Psoas muscle (tissue), 8 donors: Measurements from ENCODE around the gene FCGR1A. TPM values are rescaled to one million over a fixed set of nuclear protein-coding genes. Genes with fewer than 3 reads are reported as not detected.
"Not testable (repeated sequence)": the region's sequence is repeated elsewhere in the genome, so short reads cannot be mapped to it uniquely, and the experiment has no call there.

Experiments
- ATAC-seq, 4 donors: fragments of 200-7000 bp; cut with Tn5 transposase; one replicate each; pipeline ENCODE4 v1.9.1; 2020; ENCODE audit warnings: moderate library complexity in 3 of 4, mild to moderate bottlenecking in 2 of 4
- DNase-seq, 2 donors: peaks; one replicate each; pipeline ENCODE4 v3.0.0-alpha.2; 2020
- H3K27ac ChIP-seq: fragments of 200-600 bp; one replicate; pipeline ENCODE4 v1.8.0; 2022
- H3K27me3 ChIP-seq, 3 donors: fragments of 200-600 bp in 1 of 3; one replicate each; pipeline versions ENCODE4 v1.6.1 to v1.8.0; 2013 to 2022; ENCODE audit warnings: low read length in 2 of 3, mild to moderate bottlenecking in 2 of 3, moderate library complexity in 1 of 3; ENCODE audit not compliant: insufficient read depth in 3 of 3
- H3K36me3 ChIP-seq, 2 donors: fragments of 200-600 bp in 1 of 2; one replicate each; pipeline versions ENCODE4 v1.6.1 to v1.8.0; 2013 to 2022; ENCODE audit warnings: low read depth in 1 of 2, mild to moderate bottlenecking in 1 of 2, moderate library complexity in 1 of 2; ENCODE audit not compliant: insufficient read depth in 1 of 2
- H3K4me1 ChIP-seq: fragments of 200-600 bp; one replicate; pipeline ENCODE4 v1.8.0; 2022
- H3K4me3 ChIP-seq: fragments of 200-600 bp; one replicate; pipeline ENCODE4 v1.8.0; 2022; ENCODE audit warnings: mild to moderate bottlenecking
- H3K9me3 ChIP-seq: fragments of 200-600 bp; one replicate; pipeline ENCODE4 v1.8.0; 2022
- WGBS, 3 donors: extraction: QIAGEN DNeasy Blood & Tissue Kit; methylation state at CpG; one replicate each; pipeline versions ENCODE4 v1.1.6 to v1.1.7; 2013; 5-methylcytosine and 5-hydroxymethylcytosine counted together
- intact Hi-C, 2 donors: fragments of 100-400 bp; cut with DNase I; formaldehyde crosslinking; loops; one replicate each; pipeline versions ENCODE4 v1.11.0 to v1.14.2; 2022
- polyA plus RNA-seq, 3 donors: library from polyadenylated mRNA; stranded (reverse); fragments of 200-250 nt; gene quantifications; one replicate each; pipeline ENCODE4 v1.2.3, GENCODE V29; 2013
- total RNA-seq, 4 donors: library from RNA; stranded (reverse); fragmentation: NEBNext Ultra II Directional in 2 of 4; extraction: Animal tissue kit (Norgen Biotek cat#: 25700) in 2 of 4; gene quantifications; one replicate each; pipeline versions ENCODE4 v1.2.1 to v1.2.4, GENCODE V29; 2021 to 2023
- donor health status: healthy with polysubstance abuse.
- donor health status: DM: no; HTN: no; CAD: no; lungs with moderate emphysema.
- donor health status: Bipolar disorder and iron deficiency.
- donor health status: healthy.
- donor health status: DM: yes; HTN: yes; CAD: no.
- donor health status: DM: no; HTN: no; CAD: no.
- donor health status: DM: no; HTN: no; CAD: no.
- donor health status: DM: yes; HTN: yes; CAD: no.

Gene FCGR1A
- total and polyA plus RNA-seq, 7 donors = 0.25 to 7.4 (median 1.3) TPM

DNA sequence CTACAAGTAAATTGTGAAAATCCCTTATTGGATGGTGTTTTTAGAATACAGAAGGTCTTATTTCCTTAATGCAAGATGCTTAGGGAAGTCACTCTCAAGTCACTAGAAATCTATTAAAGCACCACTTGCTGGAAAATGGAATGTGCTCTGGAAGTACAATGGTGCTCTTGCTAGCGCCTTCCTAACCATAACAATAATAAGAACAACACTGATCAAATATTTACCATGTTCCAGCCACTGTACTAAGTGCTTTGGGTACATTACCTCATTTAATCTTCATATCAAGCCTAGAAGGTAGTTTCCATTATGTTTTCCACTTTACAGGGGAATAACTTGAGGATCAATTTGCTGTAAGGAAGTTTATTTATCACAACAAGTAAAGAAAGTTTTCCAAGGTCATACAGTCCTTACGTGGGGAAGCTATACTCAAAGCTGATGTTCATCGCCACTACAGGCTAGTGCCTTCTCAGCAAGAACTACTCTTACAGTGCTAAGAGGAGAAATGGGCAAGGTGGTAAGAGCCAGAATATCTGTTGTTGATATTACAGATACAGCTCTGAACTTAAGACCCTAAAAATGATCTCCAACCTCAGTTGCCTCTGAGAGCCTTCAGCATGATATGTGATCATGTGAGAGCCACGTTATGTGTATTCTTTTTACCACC is 22.1 kb downstream of the FCGR1A start:
- H3K4me1 ChIP-seq, H3K27me3 ChIP-seq, intact Hi-C loops, ATAC-seq, DNase-seq, H3K36me3 ChIP-seq, H3K9me3 ChIP-seq, H3K4me3 ChIP-seq, H3K27ac ChIP-seq: not testable (repeated sequence)
- WGBS, 3 donors = no CpG with 5 or more reads among the region's 4 CpGs

DNA sequence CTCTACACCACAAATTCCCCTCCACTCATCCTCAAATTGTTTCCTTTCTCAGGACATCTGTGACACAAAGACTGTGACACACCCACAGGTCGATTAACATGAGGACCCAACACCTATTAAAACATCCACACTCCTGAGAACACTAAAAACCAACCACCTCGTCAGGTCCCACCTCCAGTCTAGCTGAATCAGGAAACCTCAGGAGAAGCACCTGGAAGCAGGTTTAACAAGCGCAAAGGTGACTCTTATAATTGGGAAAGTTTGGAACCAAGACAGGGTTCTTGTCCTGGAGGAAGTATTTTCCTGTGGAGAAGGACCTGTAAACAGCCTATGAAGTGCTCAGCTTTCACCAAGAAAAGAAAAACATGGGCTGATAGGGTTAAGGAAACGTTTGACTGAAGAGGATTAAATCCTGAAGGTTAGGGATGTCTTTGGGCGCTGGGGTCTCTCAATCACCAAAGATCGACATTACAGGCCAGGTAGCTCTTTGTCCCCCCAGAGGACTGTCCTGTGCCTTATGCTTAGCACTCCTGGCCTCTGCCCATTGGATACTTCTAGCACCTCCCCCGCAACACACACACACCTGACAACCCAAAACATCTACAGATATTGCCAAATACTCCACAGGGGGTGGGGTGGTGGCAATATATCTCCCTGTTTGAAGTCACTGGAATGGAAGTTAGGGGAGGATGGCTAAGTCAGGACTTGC is 28.4 kb downstream of the FCGR1A start:
- peak overlapping the region; percentile 35 for H3K4me3 ChIP-seq
- ATAC-seq = peak in 1 of 4 donors; percentile 6
- H3K27ac ChIP-seq, H3K4me1 ChIP-seq, H3K36me3 ChIP-seq, intact Hi-C loops, H3K27me3 ChIP-seq, H3K9me3 ChIP-seq, DNase-seq: not testable (repeated sequence)
- WGBS, 3 donors = 62 to 72% (median 70%) methylated on average over 7 of the region's 7 CpGs

DNA sequence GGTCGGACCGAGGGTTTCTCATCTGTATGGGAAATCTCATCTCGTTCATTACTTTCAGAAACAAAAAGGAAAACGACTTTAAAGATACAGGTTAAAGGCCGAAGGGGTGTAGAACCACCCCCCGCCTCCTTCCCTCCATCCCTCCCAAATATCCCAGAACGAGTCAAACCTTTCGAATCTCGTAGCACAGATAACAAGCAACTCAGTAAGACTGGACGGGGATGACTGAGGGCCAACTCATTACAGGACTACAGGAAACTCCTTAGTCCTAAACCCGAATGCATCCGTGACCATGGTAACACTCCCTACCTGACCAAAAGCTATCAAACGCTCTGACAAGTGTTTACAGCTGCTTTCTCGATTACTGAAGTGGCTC is 29.0 kb downstream of the FCGR1A start:
- H3K36me3 ChIP-seq, DNase-seq, H3K27ac ChIP-seq, intact Hi-C loops, H3K27me3 ChIP-seq, H3K4me1 ChIP-seq, H3K9me3 ChIP-seq: not testable (repeated sequence)
- 16 to 17% (median 17%) methylated on average over 8 to 12 of the region's 14 CpGs for WGBS, 3 donors
- peak overlapping the region; percentile 35 for H3K4me3 ChIP-seq
- peak in 2 of 4 donors; percentile 2 to 19 for ATAC-seq

DNA sequence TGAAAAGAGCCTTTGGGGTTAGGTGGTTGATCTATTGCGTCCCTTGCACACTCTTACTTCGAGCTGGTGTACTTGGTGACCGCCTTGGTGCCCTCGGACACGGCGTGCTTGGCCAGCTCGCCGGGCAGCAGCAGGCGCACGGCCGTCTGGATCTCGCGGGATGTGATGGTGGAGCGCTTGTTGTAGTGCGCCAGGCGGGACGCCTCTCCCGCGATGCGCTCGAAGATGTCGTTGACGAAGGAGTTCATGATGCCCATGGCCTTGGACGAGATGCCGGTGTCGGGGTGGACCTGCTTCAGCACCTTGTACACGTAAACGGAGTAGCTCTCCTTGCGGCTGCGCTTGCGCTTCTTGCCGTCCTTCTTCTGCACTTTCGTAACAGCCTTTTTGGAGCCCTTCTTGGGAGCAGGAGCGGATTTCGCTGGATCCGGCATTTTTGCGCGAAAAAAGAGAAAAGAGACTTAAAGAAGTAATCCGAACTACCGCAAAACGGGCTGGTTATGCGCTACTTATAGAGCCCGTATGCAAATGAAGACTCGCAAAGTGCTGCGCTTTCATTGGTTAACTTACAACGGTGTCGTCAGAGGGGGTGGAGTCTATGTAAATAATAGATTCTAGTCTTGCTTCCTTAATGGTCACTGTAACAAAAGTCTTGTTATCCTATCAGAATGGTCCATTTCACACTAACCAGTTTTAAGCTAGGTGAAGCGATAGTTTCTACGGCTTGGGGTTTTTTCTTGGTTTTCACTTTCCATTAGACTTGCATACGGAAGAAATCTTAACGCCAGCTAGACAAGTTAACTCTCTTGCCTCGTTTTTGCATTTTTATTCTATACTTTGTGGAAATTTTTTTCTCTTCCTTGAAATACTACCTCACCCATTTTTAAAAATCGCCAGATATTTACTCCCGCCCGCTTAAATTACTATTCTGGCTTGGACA is 29.7 kb downstream of the FCGR1A start:
- peak overlapping the region; percentile 78 for H3K27ac ChIP-seq
- H3K4me1 ChIP-seq, intact Hi-C loops, H3K9me3 ChIP-seq, H3K36me3 ChIP-seq, H3K27me3 ChIP-seq: not testable (repeated sequence)
- ATAC-seq (peak; percentile 94 to 97 (median 96)), DNase-seq (peak; percentile 43 to 73)
- H3K4me3 ChIP-seq = peak overlapping the region; percentile 77
- WGBS, 3 donors = 1 to 4% (median 2%) methylated on average over 32 to 43 of the region's 55 CpGs

DNA sequence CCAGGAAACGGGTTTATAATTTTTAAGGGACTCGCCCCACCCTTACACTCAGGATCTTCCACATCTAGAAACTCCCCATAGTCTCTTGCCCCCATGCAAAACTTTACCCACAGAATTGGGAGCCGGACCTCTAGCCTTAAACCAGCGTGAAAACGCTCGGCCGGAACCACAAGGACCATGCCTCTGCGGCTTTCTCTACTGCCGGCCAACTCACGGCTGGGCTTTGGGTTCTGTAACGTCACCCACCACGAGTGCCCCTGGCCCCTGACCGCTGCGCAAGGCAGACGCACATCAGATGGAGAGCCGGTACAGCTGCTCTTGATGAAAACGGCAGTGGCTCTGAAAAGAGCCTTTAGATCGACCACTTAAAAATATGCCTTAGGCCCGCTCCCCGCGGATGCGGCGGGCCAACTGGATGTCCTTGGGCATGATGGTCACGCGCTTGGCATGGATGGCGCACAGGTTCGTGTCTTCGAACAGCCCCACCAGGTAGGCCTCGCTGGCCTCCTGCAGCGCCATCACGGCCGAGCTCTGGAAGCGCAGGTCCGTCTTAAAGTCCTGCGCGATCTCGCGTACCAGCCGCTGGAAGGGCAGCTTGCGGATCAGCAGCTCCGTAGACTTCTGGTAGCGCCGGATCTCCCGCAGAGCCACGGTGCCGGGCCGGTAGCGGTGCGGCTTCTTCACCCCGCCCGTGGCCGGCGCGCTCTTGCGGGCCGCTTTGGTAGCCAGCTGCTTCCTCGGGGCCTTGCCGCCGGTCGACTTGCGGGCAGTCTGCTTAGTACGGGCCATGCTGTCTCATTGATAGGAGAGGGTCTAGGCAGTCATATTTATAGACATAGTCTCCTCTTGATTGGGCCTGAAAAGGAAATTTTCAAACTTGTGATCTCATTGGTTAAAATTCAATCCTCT is 30.7 kb downstream of the FCGR1A start:
- WGBS, 3 donors = 0 to 1% (median 0%) methylated on average over 31 to 46 of the region's 62 CpGs
- H3K36me3 ChIP-seq, H3K9me3 ChIP-seq, H3K27me3 ChIP-seq, intact Hi-C loops, H3K4me1 ChIP-seq: not testable (repeated sequence)
- Histone ChIP-seq H3K4me3 (peak overlapping the region; percentile 77), H3K27ac (peak overlapping the region; percentile 78)
- DNase-seq (peak; percentile 24 to 61), ATAC-seq (peak; percentile 48 to 61 (median 50))

DNA sequence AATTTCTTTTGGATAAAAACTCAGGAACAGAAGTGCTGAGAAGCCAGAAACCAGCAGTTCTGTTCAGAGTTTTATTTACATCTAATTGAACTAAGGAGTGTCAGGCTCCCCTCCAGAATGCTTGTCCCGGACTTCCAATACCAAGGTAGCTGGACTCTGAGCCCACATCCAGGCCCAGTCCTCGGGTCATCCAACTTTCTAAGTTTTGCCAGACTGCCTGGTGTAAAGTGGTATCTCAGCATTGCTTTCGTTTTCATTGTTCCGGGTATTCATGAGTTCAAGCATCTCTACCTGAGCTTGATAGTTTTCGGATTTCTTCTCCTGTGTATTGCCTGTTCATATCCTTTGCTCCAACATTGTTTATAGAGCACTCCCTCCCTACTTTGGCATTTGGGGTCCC is 37.9 kb downstream of the FCGR1A start:
- not testable (repeated sequence) for H3K36me3 ChIP-seq
- WGBS, 3 donors = 92 to 97% (median 93%) methylated on average over 3 to 4 of the region's 5 CpGs

DNA sequence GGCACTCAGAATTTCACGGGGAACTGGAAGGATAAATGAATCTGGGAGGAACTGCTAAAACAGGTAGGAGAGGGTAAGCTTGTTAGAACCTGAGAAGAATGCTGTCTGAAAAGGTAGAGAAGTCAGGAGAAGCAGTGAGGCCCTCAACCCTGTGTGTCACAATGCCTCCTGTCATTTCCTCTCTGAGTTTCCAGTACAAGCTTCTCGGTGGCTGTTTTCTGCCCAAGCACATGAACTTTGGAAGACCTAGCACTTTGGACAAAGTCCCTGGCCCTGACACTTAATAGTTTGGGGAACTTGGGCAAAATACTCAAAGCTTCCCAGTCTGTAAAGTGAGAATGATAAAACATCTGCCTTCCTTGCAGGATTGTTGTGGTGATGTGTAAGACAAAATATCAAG is 44.1 kb downstream of the FCGR1A start:
- H3K36me3 ChIP-seq, H3K4me3 ChIP-seq, H3K27me3 ChIP-seq, DNase-seq, intact Hi-C loops, H3K27ac ChIP-seq, H3K9me3 ChIP-seq, H3K4me1 ChIP-seq: not testable (repeated sequence)
- peak in 1 of 4 donors; percentile 43 for ATAC-seq
- WGBS, 3 donors = no CpG with 5 or more reads among the region's 2 CpGs

More for the DNA sequence above, 37.9 kb downstream of the FCGR1A start:
- H3K4me3 ChIP-seq, H3K27me3 ChIP-seq, DNase-seq, H3K4me1 ChIP-seq, ATAC-seq, intact Hi-C loops, H3K27ac ChIP-seq, H3K9me3 ChIP-seq: not testable (repeated sequence)

DNA sequence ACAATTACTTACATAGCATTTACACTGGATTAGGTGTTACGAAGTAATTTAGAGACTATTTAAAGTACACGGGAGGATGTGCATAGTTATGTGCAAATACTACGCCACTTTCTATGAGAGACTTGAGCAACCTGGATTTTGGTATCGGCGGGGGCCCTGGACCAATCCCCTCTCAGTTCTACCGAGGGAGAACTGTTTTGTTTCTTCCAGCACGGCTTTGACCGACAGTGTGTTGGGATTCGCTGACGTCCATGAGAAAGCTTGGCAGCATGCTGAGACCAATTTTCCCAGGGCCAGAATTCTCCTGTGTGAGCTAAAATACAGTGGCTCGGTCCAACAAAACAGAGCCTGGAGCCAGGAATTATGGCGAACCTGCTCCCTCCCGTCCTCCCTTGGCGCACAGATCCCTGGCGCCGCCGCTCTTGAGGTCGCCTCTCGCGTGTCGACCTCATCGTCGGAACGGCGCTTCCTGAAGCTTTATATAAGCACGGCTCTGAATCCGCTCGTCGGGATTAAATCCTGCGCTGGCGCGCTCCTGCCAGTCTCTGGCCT is 49.3 kb downstream of the FCGR1A start:
- intact Hi-C loops, H3K4me3 ChIP-seq: not testable (repeated sequence)
- no CpG with 5 or more reads among the region's 32 CpGs for WGBS, 3 donors

DNA sequence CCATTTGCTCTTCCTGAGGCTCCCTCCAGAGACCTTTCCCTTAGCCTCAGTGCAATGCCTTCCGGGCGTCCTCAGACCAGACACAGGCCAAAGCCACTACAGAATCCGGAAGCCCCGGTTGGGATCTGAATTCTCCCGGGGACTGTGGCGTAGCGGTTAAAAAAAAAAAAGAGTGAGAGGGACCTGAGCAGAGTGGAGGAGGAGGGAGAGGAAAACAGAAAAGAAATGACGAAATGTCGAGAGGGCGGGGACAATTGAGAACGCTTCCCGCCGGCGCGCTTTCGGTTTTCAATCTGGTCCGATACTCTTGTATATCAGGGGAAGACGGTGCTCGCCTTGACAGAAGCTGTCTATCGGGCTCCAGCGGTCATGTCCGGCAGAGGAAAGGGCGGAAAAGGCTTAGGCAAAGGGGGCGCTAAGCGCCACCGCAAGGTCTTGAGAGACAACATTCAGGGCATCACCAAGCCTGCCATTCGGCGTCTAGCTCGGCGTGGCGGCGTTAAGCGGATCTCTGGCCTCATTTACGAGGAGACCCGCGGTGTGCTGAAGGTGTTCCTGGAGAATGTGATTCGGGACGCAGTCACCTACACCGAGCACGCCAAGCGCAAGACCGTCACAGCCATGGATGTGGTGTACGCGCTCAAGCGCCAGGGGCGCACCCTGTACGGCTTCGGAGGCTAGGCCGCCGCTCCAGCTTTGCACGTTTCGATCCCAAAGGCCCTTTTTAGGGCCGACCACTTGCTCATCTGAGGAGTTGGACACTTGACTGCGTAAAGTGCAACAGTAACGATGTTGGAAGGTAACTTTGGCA is 50.0 kb downstream of the FCGR1A start:
- H3K4me1 ChIP-seq, H3K27me3 ChIP-seq, intact Hi-C loops, H3K36me3 ChIP-seq, H3K27ac ChIP-seq, H3K9me3 ChIP-seq, DNase-seq, H3K4me3 ChIP-seq: not testable (repeated sequence)
- ATAC-seq = peak; percentile 87 to 89 (median 88)
- no CpG with 5 or more reads among the region's 55 CpGs for WGBS, 3 donors

More for the DNA sequence above, 49.3 kb downstream of the FCGR1A start:
- not testable (repeated sequence) for H3K9me3 ChIP-seq, H3K4me1 ChIP-seq, H3K27ac ChIP-seq, H3K27me3 ChIP-seq, H3K36me3 ChIP-seq, DNase-seq
- ATAC-seq = peak; percentile 43 to 67 (median 50)
